HUES6 (cell line): ENCODE measurements around the gene FBXO31.

Experiments
- H3K27ac ChIP-seq: 2 replicates; pipeline ENCODE4 v1.7.0; 2013; ENCODE audit warnings: low read depth, mild to moderate bottlenecking, low read length, inconsistent platforms
- H3K27me3 ChIP-seq: 2 replicates; pipeline ENCODE4 v1.6.1; 2013; ENCODE audit warnings: low read length; ENCODE audit not compliant: control insufficient read depth, insufficient read depth
- H3K36me3 ChIP-seq: 2 replicates; pipeline ENCODE4 v1.6.1; 2013; ENCODE audit warnings: low read length; ENCODE audit not compliant: control insufficient read depth, insufficient read depth
- H3K4me1 ChIP-seq: 2 replicates; pipeline ENCODE4 v1.6.1; 2013; ENCODE audit warnings: low read length; ENCODE audit not compliant: control insufficient read depth, insufficient read depth
- H3K4me3 ChIP-seq: 2 replicates; pipeline ENCODE4 v1.5.1; 2013; ENCODE audit warnings: low read depth, low read length
- H3K9ac ChIP-seq: one replicate; pipeline ENCODE4 v1.6.1; 2013; ENCODE audit warnings: mild to moderate bottlenecking, low read length
- H3K9me3 ChIP-seq: 2 replicates; pipeline ENCODE4 v1.6.1; 2013; ENCODE audit warnings: low read depth, low read length; ENCODE audit not compliant: control insufficient read depth, insufficient read depth

FBXO31 gene

DNA sequence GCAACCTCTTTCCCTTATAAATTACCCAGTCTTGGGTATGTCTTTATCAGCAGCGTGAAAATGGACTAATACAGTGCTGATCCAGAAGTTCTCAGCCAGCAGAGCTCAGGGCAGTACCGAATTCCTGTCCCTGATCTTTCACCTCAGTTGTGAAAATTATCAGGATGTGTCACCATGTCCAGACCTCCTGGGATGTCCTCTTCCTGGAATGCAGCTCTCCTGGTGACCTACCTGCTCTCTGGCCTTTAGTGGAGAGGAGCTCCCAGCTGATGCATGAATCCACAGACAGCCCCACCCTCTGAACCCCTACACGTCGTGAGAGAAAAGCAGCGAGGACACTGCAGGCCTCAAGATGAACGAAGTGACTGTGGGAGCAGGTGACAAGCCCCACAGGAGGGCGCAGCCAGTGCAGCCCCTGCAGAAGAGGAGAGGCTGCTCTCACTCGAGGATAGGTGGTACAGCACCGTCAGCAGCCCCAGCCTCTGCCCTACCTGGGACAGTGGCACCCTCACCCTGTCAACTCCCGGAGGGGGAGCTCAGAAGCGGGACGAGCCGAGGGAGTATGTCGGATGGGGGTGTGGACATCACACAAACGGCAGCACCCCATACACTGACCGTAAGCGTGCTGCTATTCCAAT is 44.4 kb downstream of the FBXO31 start:
- no peaks in the 10 kb centered on the region for H3K27me3 ChIP-seq
- H3K36me3 ChIP-seq: peaks cover 66% of the 10 kb centered on the region
- H3K9ac ChIP-seq: no peak overlapping the region
- no peak overlapping the region for H3K27ac ChIP-seq
- no peaks in the 10 kb centered on the region for H3K9me3 ChIP-seq
- peaks cover 15% of the 10 kb centered on the region; the same call in 1 of the 2 replicates for H3K4me1 ChIP-seq
- no peak overlapping the region for H3K4me3 ChIP-seq

DNA sequence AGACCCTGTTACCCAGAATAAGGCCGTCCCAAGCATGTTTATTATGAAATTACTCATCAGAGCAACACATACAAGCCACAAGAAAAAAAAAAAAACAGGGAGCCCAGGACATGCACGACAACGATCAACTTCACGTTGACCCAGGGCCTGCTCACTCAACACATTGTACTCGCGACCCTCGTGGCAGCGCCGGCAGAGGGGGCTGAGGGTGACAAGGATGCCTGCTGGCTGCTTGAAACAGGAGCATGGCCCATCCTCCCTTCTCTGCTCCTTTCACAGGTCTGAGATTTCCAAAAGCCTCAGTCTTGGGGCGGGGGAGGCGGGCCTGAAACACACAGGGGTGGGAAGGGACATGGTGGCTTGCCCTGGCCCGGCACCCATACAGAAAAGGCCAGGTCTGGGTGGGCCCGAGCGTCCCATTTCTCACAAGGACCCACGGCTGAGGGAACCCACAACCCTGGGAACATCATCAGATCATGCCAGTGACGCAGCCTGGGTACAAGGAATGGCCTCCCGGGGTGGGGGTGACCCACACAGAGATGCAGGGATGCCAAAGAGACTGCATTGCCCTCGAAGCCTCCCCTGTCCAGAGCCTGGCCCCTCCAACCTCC is 45.3 kb downstream of the FBXO31 start:
- H3K9ac ChIP-seq: no peak overlapping the region
- no peak overlapping the region for H3K27ac ChIP-seq
- H3K9me3 ChIP-seq: no peaks in the 10 kb centered on the region
- H3K27me3 ChIP-seq: no peaks in the 10 kb centered on the region
- no peak overlapping the region for H3K4me3 ChIP-seq
- H3K4me1 ChIP-seq: peaks cover 7% of the 10 kb centered on the region; the same call in 1 of the 2 replicates
- peaks cover 69% of the 10 kb centered on the region for H3K36me3 ChIP-seq

DNA sequence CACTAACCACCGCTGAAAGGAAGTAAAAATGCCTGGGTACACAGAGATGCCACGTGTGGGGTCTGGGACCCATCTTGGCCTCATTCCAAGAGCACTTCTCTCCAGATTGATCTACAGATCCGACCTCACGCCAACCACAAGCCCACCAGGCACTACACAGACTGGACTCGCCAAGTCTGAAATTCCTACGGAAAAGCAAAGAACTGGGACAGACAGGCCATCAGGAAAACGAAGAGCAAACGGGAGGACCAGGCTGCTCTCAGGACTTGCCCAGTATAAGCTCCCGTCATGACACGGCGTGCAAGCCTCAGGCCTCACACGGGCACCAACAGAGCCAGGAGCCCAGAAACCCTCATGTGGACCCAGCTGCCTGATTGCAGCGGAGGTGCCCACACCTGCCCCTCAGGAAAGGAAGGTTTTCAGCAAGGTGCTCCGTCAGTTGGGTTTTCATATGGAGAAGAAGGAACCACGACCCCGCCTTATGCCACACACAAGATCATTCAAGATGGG is 46.3 kb downstream of the FBXO31 start:
- H3K4me3 ChIP-seq: no peak overlapping the region
- H3K9me3 ChIP-seq: no peaks in the 10 kb centered on the region
- no peak overlapping the region for H3K27ac ChIP-seq
- no peaks in the 10 kb centered on the region for H3K27me3 ChIP-seq
- peaks cover 67% of the 10 kb centered on the region for H3K36me3 ChIP-seq
- no peaks in the 10 kb centered on the region for H3K4me1 ChIP-seq
- no peak overlapping the region for H3K9ac ChIP-seq

DNA sequence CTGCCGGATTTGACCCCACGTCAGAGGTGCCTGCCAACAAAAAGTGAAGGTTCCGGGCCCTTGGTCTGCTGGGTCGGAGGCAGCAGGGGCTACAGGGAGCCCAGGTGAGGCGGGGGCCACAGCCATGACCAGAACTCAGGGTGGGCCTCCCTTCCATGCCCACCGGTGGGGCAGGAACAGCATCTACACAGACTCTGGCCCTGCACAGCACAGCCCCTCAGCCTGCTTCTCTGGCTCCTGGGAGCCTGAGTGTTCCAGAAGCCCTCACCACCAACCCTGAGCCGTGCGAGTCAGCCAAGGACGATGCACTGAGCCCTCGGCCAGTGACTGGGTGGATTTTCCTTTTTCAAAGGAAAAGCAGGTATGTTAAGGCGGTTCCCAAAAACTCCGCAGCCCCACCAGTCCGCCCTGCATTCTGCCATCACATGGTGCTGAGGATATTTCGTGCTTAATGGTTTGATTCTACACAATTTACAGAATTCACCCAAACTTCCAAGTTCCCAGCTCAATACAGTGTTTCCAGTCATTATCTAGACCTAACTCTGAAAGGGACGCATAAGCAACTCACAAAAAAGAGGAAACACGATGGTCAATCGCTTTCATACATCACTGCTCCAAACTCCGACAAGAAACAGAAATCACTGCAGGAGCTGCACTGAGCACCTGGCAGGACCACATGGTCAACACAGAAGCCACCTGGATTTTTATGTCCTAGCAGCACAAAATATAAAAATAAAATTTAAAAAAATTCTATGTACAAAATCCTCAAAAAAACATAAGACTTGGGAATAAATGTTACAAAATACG is 46.9 kb downstream of the FBXO31 start:
- no peaks in the 10 kb centered on the region for H3K27me3 ChIP-seq
- H3K36me3 ChIP-seq: peaks cover 66% of the 10 kb centered on the region
- H3K9me3 ChIP-seq: no peaks in the 10 kb centered on the region
- H3K4me3 ChIP-seq: no peak overlapping the region
- H3K9ac ChIP-seq: no peak overlapping the region
- H3K27ac ChIP-seq: no peak overlapping the region
- H3K4me1 ChIP-seq: no peaks in the 10 kb centered on the region

DNA sequence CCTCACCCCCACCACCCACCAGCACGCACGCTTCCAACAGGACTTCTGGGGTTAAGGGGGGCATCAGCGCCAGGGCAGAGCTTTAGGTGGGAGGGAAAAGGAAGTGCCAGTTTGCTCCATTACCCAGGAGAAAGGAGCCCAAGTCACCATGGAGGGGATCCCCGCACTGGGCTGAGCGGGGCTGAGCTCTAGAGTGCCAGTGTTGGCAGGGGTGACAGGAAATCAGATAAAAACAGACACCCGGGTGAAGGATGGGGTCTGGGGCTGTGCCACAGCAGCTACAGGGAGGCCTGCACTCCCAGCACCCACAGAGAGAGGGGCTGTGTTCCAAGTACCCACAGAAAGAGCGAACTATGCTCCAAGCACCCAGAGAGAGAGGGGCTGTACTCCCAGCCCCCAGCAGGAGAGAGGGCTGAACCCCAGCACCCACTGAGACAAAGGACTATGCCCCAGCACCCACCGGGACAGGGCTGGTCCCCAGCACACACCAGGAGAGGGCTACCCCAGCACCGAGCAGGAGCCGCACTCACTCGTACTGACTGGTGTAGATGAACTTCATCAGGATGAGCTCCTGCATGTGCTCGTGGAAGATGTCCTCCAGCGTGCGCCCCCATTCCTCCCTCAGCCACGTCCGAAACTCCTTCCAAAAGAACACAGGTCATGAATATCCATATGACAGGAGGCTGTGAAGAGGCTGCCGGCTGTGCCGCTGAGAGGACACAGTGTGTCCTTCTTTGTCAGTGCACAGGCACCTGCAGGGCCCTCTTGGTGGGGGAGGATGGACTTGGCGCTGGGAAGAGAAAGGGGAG is 47.7 kb downstream of the FBXO31 start:
- H3K27me3 ChIP-seq: no peaks in the 10 kb centered on the region
- no peak overlapping the region for H3K9ac ChIP-seq
- no peaks in the 10 kb centered on the region for H3K9me3 ChIP-seq
- no peaks in the 10 kb centered on the region for H3K4me1 ChIP-seq
- no peak overlapping the region for H3K27ac ChIP-seq
- peaks cover 73% of the 10 kb centered on the region for H3K36me3 ChIP-seq
- H3K4me3 ChIP-seq: no peak overlapping the region

DNA sequence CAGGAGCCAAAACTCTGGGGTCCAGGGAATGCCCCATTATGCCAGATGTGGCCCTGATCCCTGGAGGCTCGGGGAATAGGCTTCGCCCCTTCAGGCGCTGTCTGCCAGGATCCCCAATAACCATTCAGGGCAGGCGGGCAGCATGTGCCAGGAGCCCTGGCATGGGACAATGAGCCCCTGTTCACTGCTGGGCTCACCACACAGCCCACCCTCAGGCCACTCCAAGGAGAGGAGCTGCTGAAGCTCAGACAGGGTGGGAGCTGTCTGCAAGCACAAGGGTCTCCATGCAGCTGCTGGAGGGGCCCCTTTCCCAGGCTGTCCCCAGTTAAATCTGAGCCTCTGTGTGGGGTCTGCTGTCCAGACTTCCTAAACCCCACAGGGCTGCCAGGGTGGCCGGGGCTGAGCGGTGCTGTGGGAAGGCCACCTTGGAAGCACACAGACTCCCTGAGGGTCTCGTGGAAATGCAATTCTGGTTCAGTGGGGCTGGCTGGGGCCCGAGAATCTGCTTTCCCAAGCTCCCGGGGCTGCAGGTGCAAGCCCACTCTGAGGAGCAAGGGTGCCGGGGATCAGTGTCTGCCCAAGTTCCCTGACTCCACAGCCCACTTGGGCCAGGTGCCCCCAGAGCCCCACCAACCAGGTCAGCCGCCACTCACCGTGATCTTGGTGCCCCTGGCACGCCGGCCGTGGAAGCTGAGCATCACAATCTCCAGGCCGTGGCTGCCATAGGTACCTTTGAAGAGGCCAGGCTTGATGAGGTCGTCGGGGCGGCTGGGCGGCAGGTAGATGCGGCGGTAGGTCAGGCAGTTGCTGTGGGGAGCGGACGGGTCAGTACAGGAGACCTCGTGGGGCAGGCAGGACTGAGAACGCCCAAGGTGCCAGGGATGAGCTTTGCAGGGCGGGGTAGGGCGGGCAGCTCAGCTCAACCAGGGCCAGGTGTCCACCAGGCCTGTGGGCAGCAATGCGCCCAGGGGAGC is 48.6 kb downstream of the FBXO31 start:
- H3K27me3 ChIP-seq: no peaks in the 10 kb centered on the region
- H3K4me1 ChIP-seq: no peaks in the 10 kb centered on the region
- H3K36me3 ChIP-seq: peaks cover 78% of the 10 kb centered on the region
- H3K4me3 ChIP-seq: no peak overlapping the region
- no peaks in the 10 kb centered on the region for H3K9me3 ChIP-seq
- no peak overlapping the region for H3K27ac ChIP-seq
- H3K9ac ChIP-seq: no peak overlapping the region

DNA sequence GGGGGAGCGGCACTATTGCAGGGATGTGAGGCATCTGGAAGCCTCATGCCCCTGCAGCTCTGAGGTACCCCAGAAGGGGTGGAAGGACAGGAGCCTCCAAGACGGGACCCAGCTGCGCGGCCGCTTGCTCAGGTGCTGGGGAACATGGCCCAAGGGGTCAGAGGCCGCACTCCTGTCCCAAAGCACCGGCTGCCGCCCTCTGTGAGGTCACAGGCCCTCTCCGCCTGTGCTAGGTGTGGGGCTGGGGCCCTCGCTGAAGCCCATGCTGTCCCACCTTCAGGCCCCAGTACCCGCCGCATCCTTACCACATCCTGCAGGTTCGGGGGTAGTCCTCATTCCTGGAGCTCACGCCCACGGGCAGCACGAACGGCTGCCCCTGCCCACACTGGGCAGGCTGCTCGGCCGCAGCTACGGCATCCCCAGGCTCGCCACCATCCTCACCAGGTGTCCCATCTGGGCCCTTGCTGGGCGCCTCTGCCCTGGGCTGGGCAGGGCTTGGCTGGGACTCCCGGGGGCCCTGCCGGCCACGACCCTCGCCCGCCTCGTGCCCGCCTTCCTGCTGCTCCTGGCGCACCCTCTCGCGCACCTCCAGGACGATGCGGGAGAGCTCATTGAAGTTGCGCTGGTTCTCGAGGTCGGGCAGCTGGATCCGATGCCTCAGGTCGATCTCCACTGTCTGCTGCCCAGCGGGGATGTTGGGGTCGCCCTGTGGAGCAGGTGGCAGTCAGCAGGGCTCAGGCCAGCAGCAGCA is 49.8 kb downstream of the FBXO31 start:
- Histone ChIP-seq H3K4me1 (no peaks in the 10 kb centered on the region), H3K27ac (no peak overlapping the region), H3K36me3 (peaks cover 77% of the 10 kb centered on the region), H3K4me3 (no peak overlapping the region), H3K27me3 (no peaks in the 10 kb centered on the region), H3K9me3 (no peaks in the 10 kb centered on the region), H3K9ac (no peak overlapping the region)

DNA sequence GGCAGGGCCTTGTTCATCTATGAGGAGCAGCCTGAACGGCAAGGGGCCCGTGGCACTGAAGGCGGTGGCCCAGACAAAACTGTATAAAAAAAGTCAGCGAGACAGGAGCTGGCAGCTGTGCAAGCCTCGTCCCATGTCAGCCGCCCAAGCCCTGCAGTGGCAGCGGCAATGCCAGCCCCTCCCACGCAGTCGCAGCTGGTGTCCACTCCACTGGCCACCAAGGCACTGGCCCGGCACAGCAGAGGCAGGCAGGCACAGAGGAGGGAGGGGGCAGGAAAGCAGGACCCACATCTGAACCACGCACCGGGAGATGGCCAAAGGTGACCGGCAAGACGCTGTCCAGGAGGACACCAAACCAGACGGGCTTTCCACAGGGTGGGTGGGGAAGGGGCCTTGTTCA is 50.5 kb downstream of the FBXO31 start:
- Histone ChIP-seq H3K9me3 (no peaks in the 10 kb centered on the region), H3K4me1 (no peaks in the 10 kb centered on the region), H3K4me3 (no peak overlapping the region), H3K27ac (no peak overlapping the region), H3K27me3 (no peaks in the 10 kb centered on the region), H3K9ac (no peak overlapping the region), H3K36me3 (peaks cover 78% of the 10 kb centered on the region)

DNA sequence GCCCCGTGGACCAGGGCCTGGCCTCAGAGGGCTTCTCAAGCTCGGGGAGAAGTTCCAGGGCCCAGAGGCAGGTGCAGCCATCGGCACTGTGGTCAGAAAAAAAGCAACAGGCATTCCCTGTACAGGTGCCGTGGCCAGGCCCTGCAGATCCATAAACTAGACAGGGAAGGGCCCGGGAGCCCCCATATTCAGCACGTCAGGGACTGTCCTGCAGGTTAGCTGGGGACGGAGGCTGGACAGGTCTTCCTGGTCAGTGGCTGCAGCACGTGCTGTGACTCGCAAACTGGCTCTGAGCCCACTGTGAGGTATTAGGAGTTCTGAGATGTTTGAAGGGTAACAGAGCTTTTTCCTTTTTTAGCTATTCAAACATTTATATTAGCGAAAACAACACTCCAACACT is 51.4 kb downstream of the FBXO31 start:
- H3K9ac ChIP-seq: no peak overlapping the region
- H3K9me3 ChIP-seq: no peaks in the 10 kb centered on the region
- H3K27ac ChIP-seq: no peak overlapping the region
- H3K4me3 ChIP-seq: no peak overlapping the region
- H3K4me1 ChIP-seq: no peaks in the 10 kb centered on the region
- peaks cover 75% of the 10 kb centered on the region for H3K36me3 ChIP-seq
- no peaks in the 10 kb centered on the region for H3K27me3 ChIP-seq
